Stimulated activated naive CD8-positive, alpha-beta T cell treated with anti-CD3 and anti-CD28 coated beads, Interleukin-15, Interleukin-2, amounts not matched to agents 100 U/mL and 50 U/mL, for 24 hours (primary cell): ENCODE data around the gene MID1IP1.
A peak's percentile ranks its signal among the peaks of the same experiment; 100 is the strongest.

ENCODE experiments used
- ATAC-seq: fragments of 150-1000 bp; cut with Tn5 transposase; one replicate; pipeline ENCODE4 v1.10.0; 2021
- DNase-seq: peaks from one replicate; pipeline ENCODE4 v3.0.0; 2021

MID1IP1 gene

GRCh38 chrX:38816155-38816554 is 14.9 kb downstream of the MID1IP1 start:
- ATAC-seq = peak; percentile 48
- peak; percentile 12 for DNase-seq

GRCh38 chrX:38817004-38817703 is 15.9 kb downstream of the MID1IP1 start:
- ATAC-seq (no peak), DNase-seq (no peak)

GRCh38 chrX:38819163-38819562 is 17.9 kb downstream of the MID1IP1 start:
- ATAC-seq (no peak), DNase-seq (no peak)

- DNase-seq (no peak), ATAC-seq (no peak)
These were observed 18.4 kb downstream of the MID1IP1 start for GRCh38 chrX:38819709-38820108.

- DNase-seq = no peak
- no peak for ATAC-seq
These were observed 19.5 kb downstream of the MID1IP1 start for GRCh38 chrX:38820751-38821150.

GRCh38 chrX:38824176-38824575 is 22.9 kb downstream of the MID1IP1 start:
- ATAC-seq (no peak), DNase-seq (no peak)

GRCh38 chrX:38831949-38832348 is 30.7 kb downstream of the MID1IP1 start:
- DNase-seq = no peak
- no peak for ATAC-seq

GRCh38 chrX:38837389-38837788 is 36.1 kb downstream of the MID1IP1 start:
- no peak for DNase-seq
- ATAC-seq = no peak

- no peak for ATAC-seq
- DNase-seq = no peak
These were observed 38.0 kb downstream of the MID1IP1 start for GRCh38 chrX:38839277-38839676.

- no peak for ATAC-seq
- DNase-seq = no peak
These were observed 38.7 kb downstream of the MID1IP1 start for GRCh38 chrX:38839944-38840343.

GRCh38 chrX:38841750-38842149 is 40.5 kb downstream of the MID1IP1 start:
- DNase-seq (no peak), ATAC-seq (no peak)

- DNase-seq = no peak
- no peak for ATAC-seq
These were observed 44.2 kb downstream of the MID1IP1 start for GRCh38 chrX:38845426-38845825.

- ATAC-seq (no peak), DNase-seq (no peak)
These were observed 46.1 kb downstream of the MID1IP1 start for GRCh38 chrX:38847206-38847902.

- no peak for DNase-seq
- ATAC-seq = no peak
These were observed 46.6 kb downstream of the MID1IP1 start for GRCh38 chrX:38847903-38848230.

- DNase-seq = no peak
- no peak for ATAC-seq
These were observed 47.6 kb downstream of the MID1IP1 start for GRCh38 chrX:38848671-38849455.

GRCh38 chrX:38850807-38851544 is 49.7 kb downstream of the MID1IP1 start:
- no peak for DNase-seq
- ATAC-seq = no peak

GRCh38 chrX:38854305-38854704 is 53.0 kb downstream of the MID1IP1 start:
- DNase-seq (no peak), ATAC-seq (no peak)
